Endothelial cell of umbilical vein (primary cell): ENCODE results near the gene ABCB9. TPM values are rescaled to one million over a fixed set of nuclear protein-coding genes. Genes with fewer than 3 reads are reported as not detected.
"Not testable (repeated sequence)": the region's sequence is repeated elsewhere in the genome, so short reads cannot be mapped to it uniquely, and the experiment has no call there.

ENCODE experiments used
- BruUV-seq: library from RNA; stranded (reverse); fragments of 400-500 nt; replicated peaks from 2 replicates; lab custom pipeline; 2021; lab: Mats Ljungman, UMichigan
- CTCF ChIA-PET: fragments of 300-600, 350-600 bp; sonication (Branson Sonifier 250); formaldehyde crosslinking; loops from one replicate; lab custom pipeline; 2021; ENCODE audit warnings: antibody characterized with exemption, inconsistent platforms; lab: Charles Lee
- POLR2A ChIA-PET: fragments of 300-600, 350-600 bp; sonication (Branson Sonifier 250); formaldehyde crosslinking; loops from one replicate; lab custom pipeline; 2021; ENCODE audit warnings: antibody characterized with exemption, inconsistent platforms; lab: Charles Lee
- DNase-seq: peaks from one replicate; pipeline ENCODE4 v3.0.0-alpha.2; 2011; ENCODE audit warnings: low read depth, low spot score
- FAIRE-seq: peaks from 2 replicates; lab custom pipeline; 2011; peaks lifted over from hg19 to GRCh38; lab: Jason Lieb, UNC
- H2AFZ ChIP-seq: 2 replicates; pipeline ENCODE4 v1.6.0; 2012; ENCODE audit warnings: low read depth, low read length, control low read depth, inconsistent platforms
- H3K27ac ChIP-seq: 2 replicates; pipeline ENCODE4 v1.5.1; 2011; ENCODE audit warnings: low read depth, mild to moderate bottlenecking, control low read depth, low read length, moderate library complexity; ENCODE audit not compliant: insufficient read depth
- H3K27me3 ChIP-seq, 2 experiments: 2 replicates each; pipeline versions ENCODE4 v1.6.0 to v1.6.1; 2011; ENCODE audit warnings: low read length in 2 of 2, mixed read lengths in 1 of 2; ENCODE audit not compliant: control insufficient read depth in 2 of 2, insufficient read depth in 2 of 2
- H3K36me3 ChIP-seq, 2 experiments: 2 replicates in 1 of 2; 3 replicates in 1 of 2; pipeline ENCODE4 v1.5.1; 2011; ENCODE audit warnings: low read length in 2 of 2, mild to moderate bottlenecking in 1 of 2, moderate library complexity in 1 of 2; ENCODE audit not compliant: control insufficient read depth in 2 of 2, insufficient read depth in 2 of 2; ENCODE audit errors: extremely low read depth in 1 of 2
- H3K4me1 ChIP-seq: 3 replicates; pipeline ENCODE4 v1.5.1; 2011; ENCODE audit warnings: mild to moderate bottlenecking, low read length; ENCODE audit not compliant: control insufficient read depth, insufficient read depth; ENCODE audit errors: extremely low read depth
- H3K4me2 ChIP-seq: 2 replicates; pipeline ENCODE4 v1.6.1; 2011; ENCODE audit warnings: low read length, control low read depth, mixed read lengths; ENCODE audit not compliant: insufficient read depth
- H3K4me3 ChIP-seq, 3 experiments: fragments of 200-600 bp in 1 of 3; sonication (generic), shearing (Covaris generic) in 1 of 3; replicated peaks in 1 of 3; 2 replicates each; pipeline ENCODE4 v1.5.1; 2011 to 2016; ENCODE audit warnings: control low read depth in 3 of 3, low read length in 3 of 3, mild to moderate bottlenecking in 2 of 3, inconsistent platforms in 1 of 3, low read depth in 1 of 3, moderate library complexity in 1 of 3; ENCODE audit not compliant: insufficient read depth in 1 of 3
- H3K79me2 ChIP-seq: 2 replicates; pipeline ENCODE4 v1.6.0; 2012; ENCODE audit warnings: low read length, inconsistent platforms; ENCODE audit not compliant: control insufficient read depth, insufficient read depth
- H3K9ac ChIP-seq: replicated peaks from 2 replicates; pipeline ENCODE3; 2011; ENCODE audit warnings: low read length, control low read depth; ENCODE audit not compliant: insufficient read depth; ENCODE audit errors: extremely low read depth
- H3K9me1 ChIP-seq: replicated peaks from 3 replicates; pipeline ENCODE4 v1.6.0; 2011; ENCODE audit warnings: mild to moderate bottlenecking, low read length; ENCODE audit not compliant: control insufficient read depth, insufficient read depth; ENCODE audit errors: extremely low read depth
- H3K9me3 ChIP-seq: replicated peaks from 2 replicates; pipeline ENCODE4 v1.5.1; 2012; ENCODE audit warnings: low read length, inconsistent platforms; ENCODE audit not compliant: control insufficient read depth, insufficient read depth
- H4K20me1 ChIP-seq: replicated peaks from 2 replicates; pipeline ENCODE3; 2011; ENCODE audit warnings: mild to moderate bottlenecking, low read length; ENCODE audit not compliant: control insufficient read depth, insufficient read depth; ENCODE audit errors: extremely low read depth
- FOS ChIP-seq: IDR thresholded peaks from 2 replicates; pipeline ENCODE4 v1.6.1; 2011; ENCODE audit warnings: mild to moderate bottlenecking, low read length, moderate library complexity, borderline replicate concordance; ENCODE audit not compliant: insufficient read depth
- MAX ChIP-seq: IDR thresholded peaks from 2 replicates; pipeline ENCODE4 v1.6.1; 2011; ENCODE audit not compliant: insufficient read depth, insufficient read length
- dilution Hi-C: fragments of 300-500 bp; cut with MboI; formaldehyde crosslinking; loops from one replicate; pipeline ENCODE4 v1.15.0; 2019; ENCODE audit warnings: low sequenced_read_pairs; ENCODE audit not compliant: extremely low pct_ligation_motif_present
- intact Hi-C: fragments of 100-400 bp; cut with micrococcal nuclease; formaldehyde crosslinking; loops from one replicate; pipeline ENCODE4 v1.10.0; 2022
- polyA plus RNA-seq, 4 experiments: library from polyadenylated mRNA; depleted of rRNA in 3 of 4; stranded (reverse) in 3 of 4; unstranded in 1 of 4; fragments of >200 nt; gene quantifications; 2 replicates each; pipeline versions ENCODE4 v1.2.1 to v1.2.3, GENCODE V29; 2011 to 2012; ENCODE audit warnings: missing spikeins in 1 of 4
- total RNA-seq: library from RNA; stranded (reverse); gene quantifications from 2 replicates; pipeline ENCODE4 v1.2.3, GENCODE V29; 2021

Gene ABCB9
- total and polyA plus RNA-seq, 2 donors (not counting 3 experiments of a cell fraction or from before 2014, with no cell fraction given): 11.7 to 16.9 TPM

GRCh38 chr12:122892724-122893123 is 73.5 kb downstream of the ABCB9 start:
- H3K4me3 ChIP-seq, H3K9me1 ChIP-seq, H3K27ac ChIP-seq, dilution Hi-C loops, H3K27me3 ChIP-seq, H4K20me1 ChIP-seq, H3K9me3 ChIP-seq, BruUV-seq, H3K4me2 ChIP-seq, DNase-seq, H3K9ac ChIP-seq, FAIRE-seq, POLR2A ChIA-PET, intact Hi-C loops, H2AFZ ChIP-seq, H3K36me3 ChIP-seq: not testable (repeated sequence)
- H3K79me2 ChIP-seq: peaks cover 69% of the 10 kb centered on the region
- CTCF ChIA-PET: interaction anchor here (2.0 kb wide), 1 partner anchor 11 kb away, joined by 7 read pairs; no protein-coding TSS in a partner anchor
- peaks cover 47% of the 10 kb centered on the region for H3K4me1 ChIP-seq

- no TSS peak for BruUV-seq
- Histone ChIP-seq H3K4me1 (peaks cover 56% of the 10 kb centered on the region), H3K79me2 (peaks cover 77% of the 10 kb centered on the region), H2AFZ (no peak overlapping the region), H3K36me3 (no peaks in the 10 kb centered on the region), H3K27ac (peak overlapping the region; percentile 21), H3K4me3 (no peak overlapping the region), H3K9me1 (no peaks in the 10 kb centered on the region), H3K9ac (peak overlapping the region; percentile 17), H3K4me2 (peak overlapping the region; percentile 53), H3K9me3 (no peaks in the 10 kb centered on the region), H3K27me3 (no peaks in the 10 kb centered on the region), H4K20me1 (no peaks in the 10 kb centered on the region)
- intact Hi-C loops (no loop called here), dilution Hi-C loops (no loop called here)
- ChIA-PET POLR2A (interaction anchor here (0.9 kb wide), 1 partner anchor 9 kb away, joined by 3 read pairs; no protein-coding TSS in a partner anchor), CTCF (interaction anchor here (1.3 to 2.0 kb wide), 2 partner anchors 10 to 12 kb away, joined by 3 to 7 read pairs; no protein-coding TSS in a partner anchor)
- TF ChIP-seq MAX (no peak), FOS (peak; percentile 22)
- FAIRE-seq: peak; percentile 58
- peak; percentile 51 for DNase-seq
Measured at GRCh38 chr12:122891661-122892525, 74.4 kb downstream of the ABCB9 start.
